ENCODE results near the gene CASP8.

CASP8 gene

GRCh38 chr2:201260302-201260800, at the start of gene CASP8:
Gene CASP8 (plus strand): TSS chr2:201260536. CDS start chr2:201266487, 5,951 bp downstream.
- peaks cover 89% of the 10 kb centered on the region for H3K4me1 Mint-ChIP-seq (ENCODE audit: low read depth)
- peak within 1 kb of the TSS; percentile 99 for H3K27ac Mint-ChIP-seq
- no peaks in the 10 kb centered on the region for H3K9me3 Mint-ChIP-seq
- peaks cover 15% of the 10 kb centered on the region for H3K36me3 Mint-ChIP-seq (ENCODE audit: low read depth)
- peak within 1 kb of the TSS; percentile 99 for H3K4me3 Mint-ChIP-seq
- H3K27me3 Mint-ChIP-seq = no peaks in the 10 kb centered on the region

- Mint-ChIP-seq H3K27me3 (no peaks in the 10 kb centered on the region), H3K4me1 (ENCODE audit: low read depth) (peaks cover 44% of the 10 kb centered on the region), H3K27ac (no peak overlapping the region), H3K9me3 (no peaks in the 10 kb centered on the region), H3K36me3 (ENCODE audit: low read depth) (peaks cover 22% of the 10 kb centered on the region), H3K4me3 (no peak overlapping the region)
These were observed 44.4 kb upstream of the CASP8 start for GRCh38 chr2:201215963-201216362.

GRCh38 chr2:201216918-201217317, 43.4 kb upstream of the CASP8 start:
- H3K4me3 Mint-ChIP-seq = no peak overlapping the region
- H3K4me1 Mint-ChIP-seq (ENCODE audit: low read depth) = peaks cover 52% of the 10 kb centered on the region
- no peak overlapping the region for H3K27ac Mint-ChIP-seq
- no peaks in the 10 kb centered on the region for H3K27me3 Mint-ChIP-seq
- H3K36me3 Mint-ChIP-seq (ENCODE audit: low read depth) = peaks cover 16% of the 10 kb centered on the region
- H3K9me3 Mint-ChIP-seq = no peaks in the 10 kb centered on the region

- H3K4me3 Mint-ChIP-seq = no peak overlapping the region
- no peak overlapping the region for H3K27ac Mint-ChIP-seq
- H3K4me1 Mint-ChIP-seq (ENCODE audit: low read depth) = peaks cover 62% of the 10 kb centered on the region
- H3K36me3 Mint-ChIP-seq (ENCODE audit: low read depth) = peaks cover 16% of the 10 kb centered on the region
- no peaks in the 10 kb centered on the region for H3K9me3 Mint-ChIP-seq
- H3K27me3 Mint-ChIP-seq = no peaks in the 10 kb centered on the region
These were observed 41.6 kb upstream of the CASP8 start for GRCh38 chr2:201218780-201219179.

- no peak overlapping the region for H3K4me3 Mint-ChIP-seq
- H3K9me3 Mint-ChIP-seq = no peaks in the 10 kb centered on the region
- peaks cover 62% of the 10 kb centered on the region for H3K4me1 Mint-ChIP-seq (ENCODE audit: low read depth)
- peaks cover 16% of the 10 kb centered on the region for H3K36me3 Mint-ChIP-seq (ENCODE audit: low read depth)
- no peaks in the 10 kb centered on the region for H3K27me3 Mint-ChIP-seq
- peak overlapping the region; percentile 71 for H3K27ac Mint-ChIP-seq
These were observed 40.8 kb upstream of the CASP8 start for GRCh38 chr2:201219328-201220096.

GRCh38 chr2:201220102-201220570, 40.2 kb upstream of the CASP8 start:
- Mint-ChIP-seq H3K9me3 (no peaks in the 10 kb centered on the region), H3K27me3 (no peaks in the 10 kb centered on the region), H3K27ac (peak overlapping the region; percentile 71), H3K36me3 (ENCODE audit: low read depth) (peaks cover 14% of the 10 kb centered on the region), H3K4me3 (no peak overlapping the region), H3K4me1 (ENCODE audit: low read depth) (peaks cover 59% of the 10 kb centered on the region)

GRCh38 chr2:201223089-201224073, 37.0 kb upstream of the CASP8 start:
- peaks cover 4% of the 10 kb centered on the region for H3K36me3 Mint-ChIP-seq (ENCODE audit: low read depth)
- peak overlapping the region; percentile 21 for H3K4me3 Mint-ChIP-seq

GRCh38 chr2:201228271-201228911, 31.9 kb upstream of the CASP8 start:
- Mint-ChIP-seq H3K27ac (peak overlapping the region; percentile 18), H3K27me3 (no peaks in the 10 kb centered on the region), H3K9me3 (no peaks in the 10 kb centered on the region), H3K4me3 (no peak overlapping the region), H3K36me3 (ENCODE audit: low read depth) (no peaks in the 10 kb centered on the region), H3K4me1 (ENCODE audit: low read depth) (peaks cover 38% of the 10 kb centered on the region)

More at GRCh38 chr2:201223089-201224073, 37.0 kb upstream of the CASP8 start:
- Mint-ChIP-seq H3K9me3 (no peaks in the 10 kb centered on the region), H3K27ac (peak overlapping the region; percentile 37), H3K4me1 (ENCODE audit: low read depth) (peaks cover 43% of the 10 kb centered on the region), H3K27me3 (no peaks in the 10 kb centered on the region)

GRCh38 chr2:201228912-201229290, 31.4 kb upstream of the CASP8 start:
- Mint-ChIP-seq H3K4me3 (no peak overlapping the region), H3K27ac (peak overlapping the region; percentile 18), H3K27me3 (no peaks in the 10 kb centered on the region), H3K4me1 (ENCODE audit: low read depth) (peaks cover 34% of the 10 kb centered on the region), H3K36me3 (ENCODE audit: low read depth) (no peaks in the 10 kb centered on the region), H3K9me3 (no peaks in the 10 kb centered on the region)

- Mint-ChIP-seq H3K4me1 (ENCODE audit: low read depth) (peaks cover 54% of the 10 kb centered on the region), H3K36me3 (ENCODE audit: low read depth) (peaks cover 13% of the 10 kb centered on the region)
These were observed 28.4 kb upstream of the CASP8 start for GRCh38 chr2:201231781-201232466.

GRCh38 chr2:201232467-201232815, 27.9 kb upstream of the CASP8 start:
- peak overlapping the region; percentile 97 for H3K4me3 Mint-ChIP-seq
- peak overlapping the region; percentile 67 for H3K27ac Mint-ChIP-seq
- peaks cover 18% of the 10 kb centered on the region for H3K36me3 Mint-ChIP-seq (ENCODE audit: low read depth)
- H3K4me1 Mint-ChIP-seq (ENCODE audit: low read depth) = peaks cover 59% of the 10 kb centered on the region
- no peaks in the 10 kb centered on the region for H3K27me3 Mint-ChIP-seq
- H3K9me3 Mint-ChIP-seq = no peaks in the 10 kb centered on the region

More at GRCh38 chr2:201231781-201232466, 28.4 kb upstream of the CASP8 start:
- Mint-ChIP-seq H3K27ac (peak overlapping the region; percentile 83), H3K27me3 (no peaks in the 10 kb centered on the region), H3K9me3 (no peaks in the 10 kb centered on the region), H3K4me3 (peak overlapping the region; percentile 97)

GRCh38 chr2:201233192-201233811, 27.0 kb upstream of the CASP8 start:
- Mint-ChIP-seq H3K27me3 (no peaks in the 10 kb centered on the region), H3K27ac (peak overlapping the region; percentile 94), H3K4me1 (ENCODE audit: low read depth) (peaks cover 63% of the 10 kb centered on the region), H3K4me3 (peak overlapping the region; percentile 97), H3K36me3 (ENCODE audit: low read depth) (peaks cover 25% of the 10 kb centered on the region), H3K9me3 (no peaks in the 10 kb centered on the region)

GRCh38 chr2:201233812-201234662, 26.3 kb upstream of the CASP8 start:
- Mint-ChIP-seq H3K4me1 (ENCODE audit: low read depth) (peaks cover 58% of the 10 kb centered on the region), H3K4me3 (peak overlapping the region; percentile 97), H3K27ac (peak overlapping the region; percentile 94)

More at GRCh38 chr2:201233812-201234662, 26.3 kb upstream of the CASP8 start:
- Mint-ChIP-seq H3K36me3 (ENCODE audit: low read depth) (peaks cover 25% of the 10 kb centered on the region), H3K27me3 (no peaks in the 10 kb centered on the region), H3K9me3 (no peaks in the 10 kb centered on the region)
